ENCODE data around the gene SCD5.

DNA sequence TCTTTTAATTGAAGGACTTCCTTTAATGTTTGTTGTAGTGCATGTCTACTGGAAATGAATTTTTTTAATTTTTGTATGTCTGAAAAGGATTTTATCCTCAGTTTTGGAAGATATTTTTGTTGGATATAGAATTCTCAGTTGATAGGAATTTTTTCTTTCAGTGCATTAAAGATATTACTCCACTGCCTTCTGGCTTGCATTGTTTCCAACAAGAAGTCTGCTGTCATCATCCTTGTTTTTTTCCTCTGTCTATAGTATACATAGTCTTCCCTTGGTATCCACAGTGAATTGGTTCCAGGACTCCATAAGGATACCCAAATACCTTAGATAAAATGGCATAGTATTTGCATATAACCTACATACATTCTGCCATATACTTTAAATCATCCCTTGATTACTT lies 33.5 kb downstream of the SCD5 start:
- TF ChIP-seq, protein P1, sequence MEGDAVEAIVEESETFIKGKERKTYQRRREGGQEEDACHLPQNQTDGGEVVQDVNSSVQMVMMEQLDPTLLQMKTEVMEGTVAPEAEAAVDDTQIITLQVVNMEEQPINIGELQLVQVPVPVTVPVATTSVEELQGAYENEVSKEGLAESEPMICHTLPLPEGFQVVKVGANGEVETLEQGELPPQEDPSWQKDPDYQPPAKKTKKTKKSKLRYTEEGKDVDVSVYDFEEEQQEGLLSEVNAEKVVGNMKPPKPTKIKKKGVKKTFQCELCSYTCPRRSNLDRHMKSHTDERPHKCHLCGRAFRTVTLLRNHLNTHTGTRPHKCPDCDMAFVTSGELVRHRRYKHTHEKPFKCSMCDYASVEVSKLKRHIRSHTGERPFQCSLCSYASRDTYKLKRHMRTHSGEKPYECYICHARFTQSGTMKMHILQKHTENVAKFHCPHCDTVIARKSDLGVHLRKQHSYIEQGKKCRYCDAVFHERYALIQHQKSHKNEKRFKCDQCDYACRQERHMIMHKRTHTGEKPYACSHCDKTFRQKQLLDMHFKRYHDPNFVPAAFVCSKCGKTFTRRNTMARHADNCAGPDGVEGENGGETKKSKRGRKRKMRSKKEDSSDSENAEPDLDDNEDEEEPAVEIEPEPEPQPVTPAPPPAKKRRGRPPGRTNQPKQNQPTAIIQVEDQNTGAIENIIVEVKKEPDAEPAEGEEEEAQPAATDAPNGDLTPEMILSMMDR (IDR thresholded peaks at IDR 0.05): no peak
- no peak for TF ChIP-seq POLR2A (IDR thresholded peaks at IDR 0.05)
